Fibroblast of lung (primary cell): ENCODE measurements around the gene ADGRV1. TPM values are rescaled to one million over a fixed set of nuclear protein-coding genes. Genes with fewer than 3 reads are reported as not detected.

Experiments used
- DNase-seq, 2 donors: peaks; one replicate each; pipeline versions ENCODE4 v3.0.0 to v3.0.0-alpha.2; 2010; ENCODE audit warnings: low read depth in 2 of 2
- H2AFZ ChIP-seq: 2 replicates; pipeline ENCODE4 v1.5.1; 2012; ENCODE audit warnings: low read length, control low read depth, inconsistent platforms
- H3K27ac ChIP-seq: 2 replicates; pipeline ENCODE4 v1.5.1; 2011; ENCODE audit warnings: low read length, control low read depth; ENCODE audit not compliant: insufficient read depth
- H3K27me3 ChIP-seq: 2 replicates; pipeline ENCODE4 v1.5.1; 2011; ENCODE audit warnings: mild to moderate bottlenecking, low read length; ENCODE audit not compliant: control insufficient read depth, insufficient read depth
- H3K36me3 ChIP-seq: 2 replicates; pipeline ENCODE4 v1.5.1; 2011; ENCODE audit warnings: low read length; ENCODE audit not compliant: control insufficient read depth, insufficient read depth
- H3K4me1 ChIP-seq: 2 replicates; pipeline ENCODE4 v1.5.1; 2011; ENCODE audit warnings: low read length; ENCODE audit not compliant: control insufficient read depth, insufficient read depth; ENCODE audit errors: extremely low read depth
- H3K4me2 ChIP-seq: 2 replicates; pipeline ENCODE4 v1.5.1; 2011; ENCODE audit warnings: low read length, control low read depth; ENCODE audit not compliant: insufficient read depth; ENCODE audit errors: extremely low read depth
- H3K4me3 ChIP-seq, 4 experiments: fragments of 200-600 bp in 1 of 4; sonication (generic) in 1 of 4; replicated peaks in 1 of 4; 2 replicates each; pipeline ENCODE4 v1.5.1; 2011 to 2016; ENCODE audit warnings: low read length in 4 of 4, low read depth in 3 of 4, mild to moderate bottlenecking in 3 of 4, control low read depth in 2 of 4, inconsistent platforms in 1 of 4, mixed read lengths in 1 of 4; ENCODE audit not compliant: insufficient read depth in 1 of 4; ENCODE audit errors: control extremely low read depth in 1 of 4
- H3K79me2 ChIP-seq: 2 replicates; pipeline ENCODE4 v1.5.1; 2012; ENCODE audit warnings: mild to moderate bottlenecking, low read length, inconsistent platforms; ENCODE audit not compliant: control insufficient read depth, insufficient read depth
- H3K9ac ChIP-seq: 2 replicates; pipeline ENCODE4 v1.5.1; 2011; ENCODE audit warnings: mild to moderate bottlenecking, low read length, control low read depth; ENCODE audit not compliant: insufficient read depth
- H3K9me3 ChIP-seq: 2 replicates; pipeline ENCODE4 v1.5.1; 2012; ENCODE audit warnings: low read depth, low read length; ENCODE audit not compliant: control insufficient read depth, insufficient read depth
- H4K20me1 ChIP-seq: 2 replicates; pipeline ENCODE4 v1.5.1; 2011; ENCODE audit warnings: low read length; ENCODE audit not compliant: control insufficient read depth, insufficient read depth; ENCODE audit errors: extremely low read depth
- CTCF ChIP-seq, 2 donors: IDR thresholded peaks in 1 of 2; conservative IDR thresholded peaks in 1 of 2; 1 replicate in 1 of 2; 2 replicates in 1 of 2; pipeline ENCODE4 v1.5.1; 2011 to 2012; ENCODE audit warnings: low read length in 2 of 2, control low read depth in 1 of 2, inconsistent platforms in 1 of 2, low read depth in 1 of 2, mild to moderate bottlenecking in 1 of 2
- EZH2 ChIP-seq: IDR thresholded peaks from 2 replicates; pipeline ENCODE4 v1.5.1; 2012; ENCODE audit warnings: low read length, control low read depth, mild to moderate bottlenecking; ENCODE audit errors: missing control alignments
- polyA plus RNA-seq, 2 donors: library from polyadenylated mRNA; depleted of rRNA in 1 of 2; stranded (reverse) in 1 of 2; unstranded in 1 of 2; fragments of >200 nt; gene quantifications; 2 replicates each; pipeline ENCODE4 v1.2.1, GENCODE V29; 2011 to 2012; ENCODE audit warnings: missing spikeins in 1 of 2
- total RNA-seq: library from RNA; depleted of rRNA; stranded (reverse); fragments of >200 nt; gene quantifications from 2 replicates; pipeline ENCODE4 v1.2.1, GENCODE V29; 2014

ADGRV1 gene
- total and polyA plus RNA-seq, 2 donors (not counting 1 experiment from before 2014, with no cell fraction given) = 0.15 to 0.17 TPM

GRCh38 chr5:90545511-90545910 lies 13.1 kb upstream of the ADGRV1 start:
- H2AFZ ChIP-seq = no peak overlapping the region
- DNase-seq = no peak
- no peak for TF ChIP-seq EZH2
- no peak for TF ChIP-seq CTCF (conservative IDR thresholded peaks at IDR 0.05 in 1 of 2, IDR thresholded peaks at IDR 0.05 in 1 of 2; ENCODE audit: low read depth in 1 of 2, low read length in 2 of 2)

GRCh38 chr5:90546216-90546837 lies 12.3 kb upstream of the ADGRV1 start:
- no peak overlapping the region for H2AFZ ChIP-seq
- H3K9ac ChIP-seq = no peak overlapping the region
- TF ChIP-seq CTCF (conservative IDR thresholded peaks at IDR 0.05 in 1 of 2, IDR thresholded peaks at IDR 0.05 in 1 of 2; ENCODE audit: low read depth in 1 of 2, low read length in 2 of 2) (no peak), EZH2 (no peak)
- DNase-seq = no peak
- no peak overlapping the region for H3K4me2 ChIP-seq
- H3K36me3 ChIP-seq = no peaks in the 10 kb centered on the region
- H4K20me1 ChIP-seq = no peaks in the 10 kb centered on the region
- H3K4me3 ChIP-seq = no peak overlapping the region
- H3K27ac ChIP-seq = no peak overlapping the region
- peaks cover 2% of the 10 kb centered on the region for H3K27me3 ChIP-seq
- no peaks in the 10 kb centered on the region for H3K79me2 ChIP-seq
- H3K9me3 ChIP-seq = no peaks in the 10 kb centered on the region
- no peaks in the 10 kb centered on the region for H3K4me1 ChIP-seq

More at GRCh38 chr5:90545511-90545910, 13.1 kb upstream of the ADGRV1 start:
- Histone ChIP-seq H3K9me3 (no peaks in the 10 kb centered on the region), H3K27ac (no peak overlapping the region), H3K4me1 (no peaks in the 10 kb centered on the region), H3K4me2 (no peak overlapping the region), H3K36me3 (no peaks in the 10 kb centered on the region), H3K79me2 (no peaks in the 10 kb centered on the region), H3K9ac (no peak overlapping the region), H3K4me3 (no peak overlapping the region), H4K20me1 (no peaks in the 10 kb centered on the region), H3K27me3 (peaks cover 2% of the 10 kb centered on the region)

- Histone ChIP-seq H3K4me2 (no peak overlapping the region), H3K4me1 (no peaks in the 10 kb centered on the region), H3K27me3 (peaks cover 2% of the 10 kb centered on the region), H3K9me3 (no peaks in the 10 kb centered on the region), H3K9ac (no peak overlapping the region), H3K79me2 (no peaks in the 10 kb centered on the region), H4K20me1 (no peaks in the 10 kb centered on the region), H2AFZ (no peak overlapping the region), H3K27ac (no peak overlapping the region), H3K36me3 (no peaks in the 10 kb centered on the region), H3K4me3 (no peak overlapping the region)
- TF ChIP-seq EZH2 (no peak), CTCF (conservative IDR thresholded peaks at IDR 0.05 in 1 of 2, IDR thresholded peaks at IDR 0.05 in 1 of 2; ENCODE audit: low read depth in 1 of 2, low read length in 2 of 2) (no peak)
- no peak for DNase-seq
Observed at GRCh38 chr5:90547072-90547536, 11.5 kb upstream of the ADGRV1 start.
